ENCODE data around the gene ADAMTS13.
A peak's percentile ranks its signal among the peaks of the same experiment; 100 is the strongest.

ADAMTS13 gene

DNA sequence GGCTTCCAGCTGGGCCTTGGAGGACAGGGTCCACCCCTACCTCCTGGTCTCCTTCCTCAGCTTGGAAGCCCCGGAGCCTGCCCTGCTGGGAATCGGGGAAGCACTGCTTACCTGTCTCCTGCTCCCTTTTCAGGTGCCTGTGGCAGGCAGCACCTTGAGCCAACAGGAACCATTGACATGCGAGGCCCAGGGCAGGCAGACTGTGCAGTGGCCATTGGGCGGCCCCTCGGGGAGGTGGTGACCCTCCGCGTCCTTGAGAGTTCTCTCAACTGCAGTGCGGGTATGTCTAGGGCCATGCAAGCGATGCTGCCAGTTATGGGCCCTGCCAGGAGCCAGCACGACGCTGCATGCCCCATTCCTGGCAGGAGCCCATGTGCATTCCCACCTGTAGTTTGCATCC is 33.8 kb downstream of the ADAMTS13 start:
- peaks cover 12% of the 10 kb centered on the region for H3K4me1 ChIP-seq (ENCODE audit: insufficient read depth, low read length, severe bottlenecking)
- no peaks in the 10 kb centered on the region for H3F3A ChIP-seq (ENCODE audit: insufficient read depth, low read length)
- no peak overlapping the region for H3K4me3 ChIP-seq (ENCODE audit: low read depth, low read length, poor library complexity, severe bottlenecking)
- peaks cover 7% of the 10 kb centered on the region; the same call in 1 of the 2 replicates for H3K27me3 ChIP-seq (ENCODE audit: insufficient read depth, low read length)
- H3K79me2 ChIP-seq (ENCODE audit: insufficient read depth, low read length) = no peaks in the 10 kb centered on the region
- H3K9me3 ChIP-seq (ENCODE audit: low read length) = no peaks in the 10 kb centered on the region
- H3K4me2 ChIP-seq (ENCODE audit: low read length) = no peak overlapping the region
- no peaks in the 10 kb centered on the region for H3K9me2 ChIP-seq (ENCODE audit: low read depth, low read length)
- H3K27ac ChIP-seq (ENCODE audit: low read depth, low read length, poor library complexity, severe bottlenecking) = no peak overlapping the region
- no peaks in the 10 kb centered on the region for H4K20me1 ChIP-seq (ENCODE audit: insufficient read depth, low read length)
- TF ChIP-seq EZH2 (IDR thresholded peaks at IDR 0.05; ENCODE audit: borderline replicate concordance, low read length) (no peak), CTCF (IDR thresholded peaks at IDR 0.05; ENCODE audit: low read length) (no peak)
- no peak overlapping the region for H3K9ac ChIP-seq (ENCODE audit: low read length)
- no peak overlapping the region for H2AFZ ChIP-seq (ENCODE audit: low read length)
- H3K36me3 ChIP-seq (ENCODE audit: insufficient read depth, low read length) = no peaks in the 10 kb centered on the region

DNA sequence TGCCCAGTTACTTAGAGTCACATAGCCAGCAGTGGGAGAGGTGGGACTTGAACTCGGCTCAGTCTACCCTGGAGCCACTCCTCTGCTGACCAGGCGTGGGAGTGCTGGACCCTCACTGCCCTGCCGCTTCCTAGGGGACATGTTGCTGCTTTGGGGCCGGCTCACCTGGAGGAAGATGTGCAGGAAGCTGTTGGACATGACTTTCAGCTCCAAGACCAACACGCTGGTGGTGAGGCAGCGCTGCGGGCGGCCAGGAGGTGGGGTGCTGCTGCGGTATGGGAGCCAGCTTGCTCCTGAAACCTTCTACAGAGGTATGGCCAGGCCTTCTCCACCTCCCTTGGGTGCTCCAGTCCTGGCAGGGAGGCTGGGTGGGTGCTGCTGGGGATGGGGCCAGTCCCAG is 34.2 kb downstream of the ADAMTS13 start:
- Histone ChIP-seq H3K79me2 (ENCODE audit: insufficient read depth, low read length) (no peaks in the 10 kb centered on the region), H3K27me3 (ENCODE audit: insufficient read depth, low read length) (peaks cover 7% of the 10 kb centered on the region; the same call in 1 of the 2 replicates), H3K4me3 (ENCODE audit: low read depth, low read length, poor library complexity, severe bottlenecking) (no peak overlapping the region), H3K9me2 (ENCODE audit: low read depth, low read length) (no peaks in the 10 kb centered on the region), H3K27ac (ENCODE audit: low read depth, low read length, poor library complexity, severe bottlenecking) (no peak overlapping the region), H3K4me1 (ENCODE audit: insufficient read depth, low read length, severe bottlenecking) (peaks cover 13% of the 10 kb centered on the region), H3K9me3 (ENCODE audit: low read length) (no peaks in the 10 kb centered on the region), H3K36me3 (ENCODE audit: insufficient read depth, low read length) (no peaks in the 10 kb centered on the region), H3F3A (ENCODE audit: insufficient read depth, low read length) (no peaks in the 10 kb centered on the region), H3K9ac (ENCODE audit: low read length) (no peak overlapping the region), H3K4me2 (ENCODE audit: low read length) (no peak overlapping the region), H4K20me1 (ENCODE audit: insufficient read depth, low read length) (no peaks in the 10 kb centered on the region), H2AFZ (ENCODE audit: low read length) (no peak overlapping the region)
- TF ChIP-seq CTCF (IDR thresholded peaks at IDR 0.05; ENCODE audit: low read length) = peak; percentile 25; the same call in 1 of the 2 replicates
- no peak for TF ChIP-seq EZH2 (IDR thresholded peaks at IDR 0.05; ENCODE audit: borderline replicate concordance, low read length)

DNA sequence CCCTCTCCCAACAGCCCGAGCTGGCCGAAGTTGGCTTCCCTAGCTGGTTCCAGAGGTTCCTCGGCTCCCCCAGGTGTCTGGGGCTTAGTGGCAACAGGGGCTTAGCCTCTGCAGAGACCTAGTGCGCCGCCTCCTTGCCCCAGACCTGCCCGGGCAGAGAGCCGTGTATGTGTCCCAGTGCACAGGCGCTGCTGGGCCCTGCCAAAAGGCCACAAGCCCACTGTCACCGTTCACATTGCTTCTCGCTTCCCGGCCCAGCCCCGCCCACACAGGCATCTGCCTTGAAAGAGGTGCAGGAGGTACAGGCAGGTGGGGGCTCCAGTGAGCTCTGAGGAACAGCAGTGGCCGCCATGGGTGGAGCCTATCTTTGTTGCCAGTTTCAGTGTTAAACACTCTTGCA is 35.1 kb downstream of the ADAMTS13 start:
- Histone ChIP-seq H3K9ac (ENCODE audit: low read length) (no peak overlapping the region), H3K27me3 (ENCODE audit: insufficient read depth, low read length) (peaks cover 7% of the 10 kb centered on the region; the same call in 1 of the 2 replicates), H3K79me2 (ENCODE audit: insufficient read depth, low read length) (no peaks in the 10 kb centered on the region), H3K9me2 (ENCODE audit: low read depth, low read length) (no peaks in the 10 kb centered on the region), H3F3A (ENCODE audit: insufficient read depth, low read length) (no peaks in the 10 kb centered on the region), H3K9me3 (ENCODE audit: low read length) (no peaks in the 10 kb centered on the region), H3K4me1 (ENCODE audit: insufficient read depth, low read length, severe bottlenecking) (peaks cover 13% of the 10 kb centered on the region), H3K36me3 (ENCODE audit: insufficient read depth, low read length) (no peaks in the 10 kb centered on the region), H3K4me2 (ENCODE audit: low read length) (no peak overlapping the region), H3K4me3 (ENCODE audit: low read depth, low read length, poor library complexity, severe bottlenecking) (no peak overlapping the region), H2AFZ (ENCODE audit: low read length) (no peak overlapping the region), H3K27ac (ENCODE audit: low read depth, low read length, poor library complexity, severe bottlenecking) (no peak overlapping the region), H4K20me1 (ENCODE audit: insufficient read depth, low read length) (no peaks in the 10 kb centered on the region)
- TF ChIP-seq CTCF (IDR thresholded peaks at IDR 0.05; ENCODE audit: low read length) (no peak), EZH2 (IDR thresholded peaks at IDR 0.05; ENCODE audit: borderline replicate concordance, low read length) (no peak)
